H1 (cell line): Measurements from ENCODE around the gene NAP1L2. TPM values are rescaled to one million over a fixed set of nuclear protein-coding genes. Genes with fewer than 3 reads are reported as not detected.

Experiments used
- CTCF ChIA-PET: fragments of 300-600 bp; sonication (Branson Sonifier 250); formaldehyde crosslinking; loops from one replicate; lab custom pipeline; 2021; ENCODE audit not compliant: partially characterized antibody; lab: Charles Lee
- POLR2A ChIA-PET: fragments of 300-600 bp; sonication (Branson Sonifier 250); formaldehyde crosslinking; loops from one replicate; lab custom pipeline; 2021; ENCODE audit warnings: inconsistent platforms; ENCODE audit not compliant: partially characterized antibody; lab: Charles Lee
- DNase-seq, 2 experiments: peaks; one replicate each; pipeline versions ENCODE4 v3.0.0 to v3.0.0-alpha.2; 2010 to 2022; ENCODE audit warnings: low spot score in 2 of 2, low read depth in 1 of 2, mixed read lengths in 1 of 2
- FAIRE-seq: peaks from 2 replicates; lab custom pipeline; 2011; peaks lifted over from hg19 to GRCh38; lab: Jason Lieb, UNC
- H2AFZ ChIP-seq: 2 replicates; pipeline ENCODE4 v1.8.1; 2012; ENCODE audit warnings: low read length, inconsistent platforms
- H2AK5ac ChIP-seq: 2 replicates; pipeline ENCODE4 v1.6.1; 2013; ENCODE audit warnings: low read depth, low read length
- H2BK120ac ChIP-seq: replicated peaks from 2 replicates; pipeline ENCODE3; 2013; ENCODE audit warnings: low read depth, low read length, inconsistent platforms
- H2BK12ac ChIP-seq: 2 replicates; pipeline ENCODE4 v1.6.1; 2013; ENCODE audit warnings: low read depth, low read length
- H2BK15ac ChIP-seq: 2 replicates; pipeline ENCODE4 v1.6.1; 2013; ENCODE audit warnings: low read length
- H2BK20ac ChIP-seq: 2 replicates; pipeline ENCODE4 v1.6.1; 2013; ENCODE audit warnings: low read length
- H2BK5ac ChIP-seq: 2 replicates; pipeline ENCODE4 v1.6.1; 2013; ENCODE audit warnings: low read depth, low read length
- H3K14ac ChIP-seq: 2 replicates; pipeline ENCODE4 v1.6.1; 2013; ENCODE audit warnings: inconsistent platforms; ENCODE audit not compliant: insufficient read length
- H3K18ac ChIP-seq: 2 replicates; pipeline ENCODE4 v1.6.1; 2013; ENCODE audit warnings: low read length; ENCODE audit errors: extremely low read depth
- H3K23ac ChIP-seq: 2 replicates; pipeline ENCODE4 v1.6.1; 2013; ENCODE audit warnings: inconsistent platforms; ENCODE audit not compliant: insufficient read length
- H3K23me2 ChIP-seq: 2 replicates; pipeline ENCODE4 v1.6.1; 2013; ENCODE audit warnings: low read depth, low read length
- H3K27ac ChIP-seq: 2 replicates; pipeline ENCODE4 v1.6.1; 2011; ENCODE audit warnings: low read depth, low read length, inconsistent platforms
- H3K27me3 ChIP-seq, 4 experiments: replicated peaks in 1 of 4; 1 replicate in 1 of 4; 2 replicates in 3 of 4; pipeline versions ENCODE4 v1.6.1 to v1.8.1; 2011 to 2013; ENCODE audit warnings: low read length in 3 of 4, mild to moderate bottlenecking in 3 of 4, inconsistent platforms in 2 of 4, mixed read lengths in 2 of 4, moderate library complexity in 1 of 4; ENCODE audit not compliant: control insufficient read depth in 3 of 4, insufficient read depth in 3 of 4; ENCODE audit errors: extremely low read depth in 1 of 4
- H3K36me3 ChIP-seq, 4 experiments: 2 replicates each; pipeline versions ENCODE4 v1.6.1 to v1.8.1; 2011 to 2013; ENCODE audit warnings: mild to moderate bottlenecking in 4 of 4, low read length in 3 of 4, moderate library complexity in 2 of 4, control low read depth in 1 of 4, inconsistent platforms in 1 of 4; ENCODE audit not compliant: insufficient read depth in 4 of 4, control insufficient read depth in 2 of 4
- H3K4ac ChIP-seq: replicated peaks from 2 replicates; pipeline ENCODE3; 2013; ENCODE audit warnings: low read length, low read depth, mixed read lengths, inconsistent platforms; ENCODE audit not compliant: insufficient read length
- H3K4me1 ChIP-seq, 4 experiments: replicated peaks in 1 of 4; 1 replicate in 1 of 4; 2 replicates in 3 of 4; pipeline versions ENCODE4 v1.6.1 to v1.8.1; 2011 to 2013; ENCODE audit warnings: low read length in 3 of 4, inconsistent platforms in 2 of 4, mixed read lengths in 1 of 4; ENCODE audit not compliant: insufficient read depth in 4 of 4, control insufficient read depth in 3 of 4
- H3K4me2 ChIP-seq, 2 experiments: 2 replicates each; pipeline versions ENCODE4 v1.6.1 to v1.8.1; 2011 to 2013; ENCODE audit warnings: low read depth in 2 of 2, low read length in 2 of 2, control low read depth in 1 of 2, inconsistent platforms in 1 of 2, mild to moderate bottlenecking in 1 of 2; ENCODE audit not compliant: insufficient read depth in 1 of 2
- H3K4me3 ChIP-seq, 4 experiments: fragments of 200-600, 300-600 bp in 1 of 4; sonication (generic), shearing (Covaris generic), sonication (Bioruptor Twin) in 1 of 4; 2 replicates each; pipeline versions ENCODE4 v1.5.1 to v1.8.1; 2011 to 2016; ENCODE audit warnings: low read length in 4 of 4, low read depth in 3 of 4, control low read depth in 2 of 4, inconsistent platforms in 2 of 4, mild to moderate bottlenecking in 2 of 4, mixed read lengths in 1 of 4, moderate library complexity in 1 of 4; ENCODE audit not compliant: insufficient read depth in 2 of 4; ENCODE audit errors: extremely low read depth in 1 of 4
- H3K56ac ChIP-seq: replicated peaks from 2 replicates; pipeline ENCODE3; 2013; ENCODE audit warnings: low read depth, mild to moderate bottlenecking, mixed read lengths, low read length, inconsistent platforms; ENCODE audit not compliant: insufficient read length
- H3K79me1 ChIP-seq: 2 replicates; pipeline ENCODE4 v1.6.1; 2013; ENCODE audit warnings: low read depth, low read length, control low read depth
- H3K79me2 ChIP-seq, 2 experiments: 2 replicates each; pipeline versions ENCODE4 v1.6.1 to v1.8.1; 2012 to 2013; ENCODE audit warnings: low read length in 2 of 2, mild to moderate bottlenecking in 2 of 2, inconsistent platforms in 1 of 2; ENCODE audit not compliant: insufficient read depth in 2 of 2, control insufficient read depth in 1 of 2
- H3K9ac ChIP-seq, 4 experiments: replicated peaks in 1 of 4; 1 replicate in 1 of 4; 2 replicates in 3 of 4; pipeline versions ENCODE4 v1.6.1 to v1.8.1; 2011 to 2013; ENCODE audit warnings: low read depth in 3 of 4, low read length in 3 of 4, control low read depth in 2 of 4, mild to moderate bottlenecking in 2 of 4, moderate library complexity in 2 of 4, inconsistent platforms in 1 of 4; ENCODE audit errors: extremely low read depth in 1 of 4
- H3K9me3 ChIP-seq, 2 experiments: 2 replicates each; pipeline versions ENCODE4 v1.6.1 to v1.8.1; 2012 to 2013; ENCODE audit warnings: mild to moderate bottlenecking in 2 of 2, moderate library complexity in 2 of 2, control low read depth in 1 of 2, inconsistent platforms in 1 of 2, low read depth in 1 of 2, low read length in 1 of 2, mixed read lengths in 1 of 2; ENCODE audit not compliant: insufficient read depth in 2 of 2
- H4K20me1 ChIP-seq, 2 experiments: replicated peaks in 1 of 2; 2 replicates each; pipeline versions ENCODE3 to v1.8.1; 2011 to 2013; ENCODE audit warnings: inconsistent platforms in 2 of 2, low read length in 2 of 2, mild to moderate bottlenecking in 1 of 2; ENCODE audit not compliant: insufficient read depth in 2 of 2, control insufficient read depth in 1 of 2
- H4K5ac ChIP-seq: 2 replicates; pipeline ENCODE4 v1.6.1; 2013; ENCODE audit warnings: low read length, low read depth, mixed read lengths, inconsistent platforms; ENCODE audit not compliant: insufficient read length
- H4K8ac ChIP-seq: 2 replicates; pipeline ENCODE4 v1.8.0; 2013; ENCODE audit warnings: mild to moderate bottlenecking, moderate library complexity, low read length, inconsistent platforms; ENCODE audit not compliant: insufficient read depth; ENCODE audit errors: extremely low read depth
- H4K91ac ChIP-seq: replicated peaks from 2 replicates; pipeline ENCODE3; 2013; ENCODE audit warnings: low read length, mixed read lengths, inconsistent platforms; ENCODE audit not compliant: insufficient read length
- RAD21 ChIP-seq, 2 experiments: IDR thresholded peaks in 1 of 2; conservative IDR thresholded peaks in 1 of 2; 2 replicates each; pipeline ENCODE4 v1.6.1; 2011; ENCODE audit warnings: low read depth in 2 of 2, low read length in 2 of 2, improper control_type of control experiment in 1 of 2, inconsistent platforms in 1 of 2, mild to moderate bottlenecking in 1 of 2, moderate library complexity in 1 of 2
- TBP ChIP-seq: IDR thresholded peaks from 2 replicates; pipeline ENCODE4 v1.6.1; 2011; ENCODE audit warnings: low read depth, low read length, improper control_type of control experiment
- WGBS, 2 experiments: shearing (Covaris generic) in 1 of 2; methylation state at CpG; one replicate each; pipeline versions ENCODE4 v1.1.6 to v1.1.7; 2013 to 2015; ENCODE audit warnings: low lambda C conversion rate in 2 of 2, mixed read lengths in 2 of 2, inconsistent platforms in 1 of 2, low coverage in 1 of 2, missing lambda C conversion rate in 1 of 2; ENCODE audit not compliant: insufficient replicate concordance in 2 of 2, insufficient coverage in 1 of 2, insufficient read length in 1 of 2; ENCODE audit errors: extremely low coverage in 1 of 2, missing lambda C conversion rate in 1 of 2; 5-methylcytosine and 5-hydroxymethylcytosine counted together
- polyA plus RNA-seq, 7 experiments: library from polyadenylated mRNA; depleted of rRNA in 3 of 7; stranded (reverse) in 5 of 7; unstranded in 2 of 7; fragments of >200 nt in 5 of 7; fragments of 200-250 nt in 2 of 7; gene quantifications; 1 replicate in 5 of 7; 2 replicates in 1 of 7; 4 replicates in 1 of 7; pipeline versions ENCODE4 v1.2.1 to v1.2.3, GENCODE V29; 2011 to 2013; ENCODE audit warnings: missing spikeins in 2 of 7, mixed read lengths in 2 of 7
- total RNA-seq: library from RNA; stranded (reverse); fragmentation: NEBNext Ultra II Directional; extraction: Animal tissue kit (Norgen Biotek cat#: 25700); gene quantifications from 2 replicates; pipeline ENCODE4 v1.2.1, GENCODE V29; 2021
- TF ChIP-seq, protein P1 (sequence below), 3 experiments: IDR thresholded peaks; 1 replicate in 2 of 3; 2 replicates in 1 of 3; pipeline versions ENCODE4 v1.5.1 to v1.6.1; 2011; ENCODE audit warnings: low read length in 3 of 3, mild to moderate bottlenecking in 3 of 3, inconsistent platforms in 2 of 3, low read depth in 1 of 3, moderate library complexity in 1 of 3; ENCODE audit not compliant: insufficient read depth in 1 of 3; ENCODE audit errors: control extremely low read depth in 1 of 3

The NAP1L2 gene
- total and polyA plus RNA-seq, 2 of the 8 experiments (the other 6 are each of a cell fraction or from before 2014, with no cell fraction given) = 4.5 to 15.8 TPM

DNA sequence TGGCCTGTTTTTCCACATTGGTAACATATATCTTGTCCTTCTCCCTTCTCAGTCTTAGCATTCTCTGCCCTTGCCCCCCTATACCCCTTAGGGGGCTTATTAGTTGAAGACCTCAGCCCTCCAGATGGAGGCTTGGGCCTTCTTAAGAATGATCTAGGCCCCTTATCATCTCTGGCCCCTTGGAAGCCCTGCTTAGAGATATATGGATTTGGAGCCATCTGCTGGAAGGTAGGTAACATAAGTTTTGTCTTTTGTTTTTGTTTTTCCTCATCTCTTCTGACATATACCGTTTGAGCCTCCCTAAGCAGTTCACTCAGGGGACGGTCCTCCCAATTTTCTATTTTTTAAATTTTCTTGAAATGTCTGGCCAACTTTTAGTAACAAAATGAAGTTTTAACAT is 48.3 kb upstream of the NAP1L2 start:
- H4K91ac ChIP-seq = no peak overlapping the region
- H2BK120ac ChIP-seq = no peak overlapping the region
- H3K36me3 ChIP-seq = no peaks in the 10 kb centered on the region
- no peak overlapping the region for H3K14ac ChIP-seq
- peak; percentile 58 to 71 for TF ChIP-seq RAD21 (IDR thresholded peaks at IDR 0.05 in 1 of 2, conservative IDR thresholded peaks at IDR 0.05 in 1 of 2; ENCODE audit: low read depth in 2 of 2, low read length in 2 of 2)
- no peak for TF ChIP-seq TBP
- TF ChIP-seq, protein P1, sequence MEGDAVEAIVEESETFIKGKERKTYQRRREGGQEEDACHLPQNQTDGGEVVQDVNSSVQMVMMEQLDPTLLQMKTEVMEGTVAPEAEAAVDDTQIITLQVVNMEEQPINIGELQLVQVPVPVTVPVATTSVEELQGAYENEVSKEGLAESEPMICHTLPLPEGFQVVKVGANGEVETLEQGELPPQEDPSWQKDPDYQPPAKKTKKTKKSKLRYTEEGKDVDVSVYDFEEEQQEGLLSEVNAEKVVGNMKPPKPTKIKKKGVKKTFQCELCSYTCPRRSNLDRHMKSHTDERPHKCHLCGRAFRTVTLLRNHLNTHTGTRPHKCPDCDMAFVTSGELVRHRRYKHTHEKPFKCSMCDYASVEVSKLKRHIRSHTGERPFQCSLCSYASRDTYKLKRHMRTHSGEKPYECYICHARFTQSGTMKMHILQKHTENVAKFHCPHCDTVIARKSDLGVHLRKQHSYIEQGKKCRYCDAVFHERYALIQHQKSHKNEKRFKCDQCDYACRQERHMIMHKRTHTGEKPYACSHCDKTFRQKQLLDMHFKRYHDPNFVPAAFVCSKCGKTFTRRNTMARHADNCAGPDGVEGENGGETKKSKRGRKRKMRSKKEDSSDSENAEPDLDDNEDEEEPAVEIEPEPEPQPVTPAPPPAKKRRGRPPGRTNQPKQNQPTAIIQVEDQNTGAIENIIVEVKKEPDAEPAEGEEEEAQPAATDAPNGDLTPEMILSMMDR (IDR thresholded peaks at IDR 0.05; ENCODE audit: control extremely low read depth in 1 of 3, insufficient read depth in 1 of 3, low read depth in 1 of 3, low read length in 3 of 3) = peak in 2 of 3 experiments; percentile 21 to 35; a peak in 2 of 4 replicates
- TF ChIP-seq, all 59 proteins: peak for 2
- H3K4me2 ChIP-seq = no peak overlapping the region
- no peak overlapping the region for H3K27ac ChIP-seq
- H4K20me1 ChIP-seq = no peaks in the 10 kb centered on the region
- DNase-seq (no peak), FAIRE-seq (peak; percentile 87)
- H3K27me3 ChIP-seq = no peaks in the 10 kb centered on the region
- CTCF ChIA-PET = no interaction called here
- no peak overlapping the region for H4K8ac ChIP-seq
- no peaks in the 10 kb centered on the region for H3K9me3 ChIP-seq
- no peaks in the 10 kb centered on the region for H3K79me2 ChIP-seq
- H4K5ac ChIP-seq = no peak overlapping the region
- H3K4me3 ChIP-seq = no peak overlapping the region
- no peaks in the 10 kb centered on the region for H3K79me1 ChIP-seq
- no peak overlapping the region for H2AFZ ChIP-seq
- no peak overlapping the region for H2BK15ac ChIP-seq
- H3K23ac ChIP-seq = no peak overlapping the region
- H3K4ac ChIP-seq = no peak overlapping the region
- H2BK20ac ChIP-seq = no peak overlapping the region
- H3K56ac ChIP-seq = no peak overlapping the region
- no peak overlapping the region for H2BK5ac ChIP-seq
- H2BK12ac ChIP-seq = no peak overlapping the region
- no peak overlapping the region for H3K9ac ChIP-seq
- POLR2A ChIA-PET = no interaction called here
- H3K4me1 ChIP-seq = 0 out of 7 replicates have a peak, but pooled peaks cover 0 to under 1% (median 0%) of the 10 kb centered on the region in 4 experiments
- WGBS, 2 experiments = 72% methylated on average over 2 of the region's 2 CpGs; no CpG with 5 or more reads in 1 of the 2 experiments
- H3K18ac ChIP-seq = no peak overlapping the region
- H3K23me2 ChIP-seq = no peaks in the 10 kb centered on the region
- no peak overlapping the region for H2AK5ac ChIP-seq
